HepG2 (cell line): ENCODE measurements around the gene FBXO28. TPM values are rescaled to one million over a fixed set of nuclear protein-coding genes. Genes with fewer than 3 reads are reported as not detected.

Experiments
- EP300 ChIP-seq, 3 experiments: sonication (generic) in 1 of 3; formaldehyde crosslinking in 1 of 3; IDR thresholded peaks; 2 replicates each; pipeline versions ENCODE4 v1.5.1 to v1.6.1; 2011 to 2020; ENCODE audit warnings: low read depth in 2 of 3, low read length in 2 of 3, borderline replicate concordance in 1 of 3, improper control_type of control experiment in 1 of 3, mild to moderate bottlenecking in 1 of 3, missing genetic modification reagents in 1 of 3, moderate library complexity in 1 of 3
- NCOA2 ChIP-seq: sonication (generic); formaldehyde crosslinking; IDR thresholded peaks from 2 replicates; pipeline ENCODE4 v1.8.0; 2022; ENCODE audit warnings: inconsistent platforms
- NCOR1 ChIP-seq: fragments of 200-600 bp; sonication (generic); IDR thresholded peaks from 2 replicates; pipeline ENCODE4 v1.7.0; 2017; ENCODE audit warnings: antibody characterized with exemption, low read length, borderline replicate concordance
- SMAD1 ChIP-seq: sonication (generic); formaldehyde crosslinking; IDR thresholded peaks from 2 replicates; pipeline ENCODE4 v1.4.0; 2020; ENCODE audit warnings: missing genetic modification reagents, low read depth, mild to moderate bottlenecking, borderline replicate concordance
- THAP11 ChIP-seq: IDR thresholded peaks from 2 replicates; pipeline ENCODE4 v1.6.1; 2016; ENCODE audit warnings: missing biosample characterization, missing genetic modification reagents
- ZFY ChIP-seq: sonication (generic); formaldehyde crosslinking; IDR thresholded peaks from 2 replicates; pipeline ENCODE4 v1.4.0; 2020; ENCODE audit warnings: missing genetic modification reagents
- ZNF12 ChIP-seq: sonication (generic); formaldehyde crosslinking; IDR thresholded peaks from 2 replicates; pipeline ENCODE4 v1.5.0; 2020; ENCODE audit warnings: missing genetic modification reagents
- ZNF30 ChIP-seq: sonication (generic); formaldehyde crosslinking; IDR thresholded peaks from 2 replicates; pipeline ENCODE4 v1.5.0; 2020; ENCODE audit warnings: mild to moderate bottlenecking, missing genetic modification reagents
- ZNF567 ChIP-seq: sonication (generic); formaldehyde crosslinking; IDR thresholded peaks from 2 replicates; pipeline ENCODE4 v1.8.1; 2023; ENCODE audit warnings: mild to moderate bottlenecking, missing genetic modification reagents, borderline replicate concordance
- ZNF572 ChIP-seq: sonication (generic); formaldehyde crosslinking; IDR thresholded peaks from 2 replicates; pipeline ENCODE4 v1.5.1; 2020; ENCODE audit warnings: mild to moderate bottlenecking, missing genetic modification reagents
- ZSCAN25 ChIP-seq: sonication (generic); formaldehyde crosslinking; IDR thresholded peaks from 2 replicates; pipeline ENCODE4 v1.8.0; 2022; ENCODE audit warnings: mild to moderate bottlenecking, missing genetic modification reagents
- polyA plus RNA-seq, 8 experiments: library from polyadenylated mRNA; depleted of rRNA in 3 of 8; stranded (reverse) in 7 of 8; unstranded in 1 of 8; fragments of >200 nt; fragmentation: Illumina TruSeq in 4 of 8; extraction: Trizol in 4 of 8; gene quantifications; 2 replicates each; pipeline versions ENCODE4 v1.2.1 to v1.2.3, GENCODE V29; 2011 to 2016; ENCODE audit warnings: low read depth in 4 of 8, missing spikeins in 1 of 8, mixed read lengths in 1 of 8; ENCODE audit not compliant: insufficient read depth in 1 of 8
- total RNA-seq, 5 experiments: library from RNA; depleted of rRNA; stranded (reverse); fragments of >200 nt; fragmentation: Illumina TruSeq; extraction: Trizol; gene quantifications; 2 replicates each; pipeline ENCODE4 v1.2.3, GENCODE V29; 2016; ENCODE audit warnings: low read depth in 1 of 5
- TF ChIP-seq, protein P1 (sequence below): sonication (generic); formaldehyde crosslinking; IDR thresholded peaks from 2 replicates; pipeline ENCODE4 v1.4.0; 2020; ENCODE audit warnings: missing genetic modification reagents
- TF ChIP-seq, protein P2 (sequence below): sonication (generic); formaldehyde crosslinking; IDR thresholded peaks from 2 replicates; pipeline ENCODE4 v1.8.0; 2022; ENCODE audit warnings: missing genetic modification reagents, mild to moderate bottlenecking, moderate library complexity, borderline replicate concordance
- TF ChIP-seq, protein P3 (sequence below): sonication (generic); formaldehyde crosslinking; IDR thresholded peaks from 2 replicates; pipeline ENCODE4 v1.5.0; 2020; ENCODE audit warnings: missing genetic modification reagents, mild to moderate bottlenecking, borderline replicate concordance
- TF ChIP-seq, protein P4 (sequence below): sonication (generic); formaldehyde crosslinking; IDR thresholded peaks from 2 replicates; pipeline ENCODE4 v1.4.0; 2020; ENCODE audit warnings: missing genetic modification reagents, mild to moderate bottlenecking, borderline replicate concordance
- TF ChIP-seq, protein P5 (sequence below): IDR thresholded peaks from 2 replicates; pipeline ENCODE4 v1.6.1; 2016

The FBXO28 gene
- total and polyA plus RNA-seq, 2 of the 13 experiments (the other 11 are each of a cell fraction or from before 2014, with no cell fraction given): 8.5 to 29.1 TPM

DNA sequence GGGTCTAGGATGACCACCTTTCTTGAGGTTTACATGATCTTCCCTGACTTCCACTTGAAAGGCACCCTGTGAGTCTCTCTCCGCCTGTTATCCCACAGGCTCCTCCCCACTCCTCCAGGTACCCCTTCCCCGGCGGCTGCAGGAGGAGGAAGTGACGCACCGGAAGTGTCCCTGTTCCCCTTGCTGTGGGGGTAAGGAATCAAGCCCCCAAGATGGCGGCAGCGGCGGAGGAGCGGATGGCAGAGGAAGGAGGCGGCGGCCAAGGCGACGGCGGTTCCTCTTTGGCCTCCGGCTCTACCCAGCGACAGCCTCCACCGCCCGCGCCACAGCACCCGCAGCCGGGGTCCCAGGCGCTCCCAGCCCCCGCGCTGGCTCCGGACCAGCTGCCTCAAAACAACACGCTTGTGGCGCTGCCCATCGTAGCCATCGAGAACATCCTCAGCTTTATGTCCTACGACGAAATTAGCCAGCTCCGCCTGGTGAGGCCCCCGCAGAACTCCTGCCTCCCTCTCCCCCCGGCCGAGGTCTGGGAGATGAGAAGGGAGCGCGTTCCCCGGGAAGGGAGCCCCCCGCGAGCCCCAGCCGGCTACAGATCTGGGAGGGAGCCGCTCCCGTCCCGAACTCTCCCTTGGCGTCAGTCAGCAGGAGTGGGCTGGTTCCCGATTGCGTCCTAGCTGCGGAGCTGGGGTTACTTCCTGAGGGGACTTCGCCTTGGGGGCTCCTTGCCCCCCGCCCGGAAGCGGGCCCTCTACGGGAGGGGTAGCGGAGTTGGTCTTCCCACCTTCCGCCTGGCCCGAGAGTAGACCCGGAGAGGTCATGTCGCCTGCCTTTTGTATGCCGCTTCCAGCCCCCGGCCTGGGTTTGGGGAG, at the start of gene FBXO28 (continued):
- TF ChIP-seq, protein P1, sequence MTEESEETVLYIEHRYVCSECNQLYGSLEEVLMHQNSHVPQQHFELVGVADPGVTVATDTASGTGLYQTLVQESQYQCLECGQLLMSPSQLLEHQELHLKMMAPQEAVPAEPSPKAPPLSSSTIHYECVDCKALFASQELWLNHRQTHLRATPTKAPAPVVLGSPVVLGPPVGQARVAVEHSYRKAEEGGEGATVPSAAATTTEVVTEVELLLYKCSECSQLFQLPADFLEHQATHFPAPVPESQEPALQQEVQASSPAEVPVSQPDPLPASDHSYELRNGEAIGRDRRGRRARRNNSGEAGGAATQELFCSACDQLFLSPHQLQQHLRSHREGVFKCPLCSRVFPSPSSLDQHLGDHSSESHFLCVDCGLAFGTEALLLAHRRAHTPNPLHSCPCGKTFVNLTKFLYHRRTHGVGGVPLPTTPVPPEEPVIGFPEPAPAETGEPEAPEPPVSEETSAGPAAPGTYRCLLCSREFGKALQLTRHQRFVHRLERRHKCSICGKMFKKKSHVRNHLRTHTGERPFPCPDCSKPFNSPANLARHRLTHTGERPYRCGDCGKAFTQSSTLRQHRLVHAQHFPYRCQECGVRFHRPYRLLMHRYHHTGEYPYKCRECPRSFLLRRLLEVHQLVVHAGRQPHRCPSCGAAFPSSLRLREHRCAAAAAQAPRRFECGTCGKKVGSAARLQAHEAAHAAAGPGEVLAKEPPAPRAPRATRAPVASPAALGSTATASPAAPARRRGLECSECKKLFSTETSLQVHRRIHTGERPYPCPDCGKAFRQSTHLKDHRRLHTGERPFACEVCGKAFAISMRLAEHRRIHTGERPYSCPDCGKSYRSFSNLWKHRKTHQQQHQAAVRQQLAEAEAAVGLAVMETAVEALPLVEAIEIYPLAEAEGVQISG: peak; percentile 88
- TF ChIP-seq NCOR1: no peak
- no peak for TF ChIP-seq NCOA2 (CRISPR knock-in tag)
- TF ChIP-seq, protein P2, sequence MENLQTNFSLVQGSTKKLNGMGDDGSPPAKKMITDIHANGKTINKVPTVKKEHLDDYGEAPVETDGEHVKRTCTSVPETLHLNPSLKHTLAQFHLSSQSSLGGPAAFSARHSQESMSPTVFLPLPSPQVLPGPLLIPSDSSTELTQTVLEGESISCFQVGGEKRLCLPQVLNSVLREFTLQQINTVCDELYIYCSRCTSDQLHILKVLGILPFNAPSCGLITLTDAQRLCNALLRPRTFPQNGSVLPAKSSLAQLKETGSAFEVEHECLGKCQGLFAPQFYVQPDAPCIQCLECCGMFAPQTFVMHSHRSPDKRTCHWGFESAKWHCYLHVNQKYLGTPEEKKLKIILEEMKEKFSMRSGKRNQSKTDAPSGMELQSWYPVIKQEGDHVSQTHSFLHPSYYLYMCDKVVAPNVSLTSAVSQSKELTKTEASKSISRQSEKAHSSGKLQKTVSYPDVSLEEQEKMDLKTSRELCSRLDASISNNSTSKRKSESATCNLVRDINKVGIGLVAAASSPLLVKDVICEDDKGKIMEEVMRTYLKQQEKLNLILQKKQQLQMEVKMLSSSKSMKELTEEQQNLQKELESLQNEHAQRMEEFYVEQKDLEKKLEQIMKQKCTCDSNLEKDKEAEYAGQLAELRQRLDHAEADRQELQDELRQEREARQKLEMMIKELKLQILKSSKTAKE: no peak
- TF ChIP-seq ZNF30 (CRISPR knock-in tag): no peak
- 0 out of 4 replicates have a peak, but pooled peaks of 1 of the 2 experiments have one; percentile 30 for TF ChIP-seq EP300 (IDR thresholded peaks at IDR 0.05; ENCODE audit: low read depth in 2 of 2, low read length in 2 of 2)
- TF ChIP-seq EP300 (CRISPR knock-in tag; IDR thresholded peaks at IDR 0.05; ENCODE audit: borderline replicate concordance): 0 out of 2 replicates have a peak, but pooled peaks have one; percentile 15
- TF ChIP-seq ZSCAN25 (CRISPR knock-in tag): no peak
- TF ChIP-seq, protein P3, sequence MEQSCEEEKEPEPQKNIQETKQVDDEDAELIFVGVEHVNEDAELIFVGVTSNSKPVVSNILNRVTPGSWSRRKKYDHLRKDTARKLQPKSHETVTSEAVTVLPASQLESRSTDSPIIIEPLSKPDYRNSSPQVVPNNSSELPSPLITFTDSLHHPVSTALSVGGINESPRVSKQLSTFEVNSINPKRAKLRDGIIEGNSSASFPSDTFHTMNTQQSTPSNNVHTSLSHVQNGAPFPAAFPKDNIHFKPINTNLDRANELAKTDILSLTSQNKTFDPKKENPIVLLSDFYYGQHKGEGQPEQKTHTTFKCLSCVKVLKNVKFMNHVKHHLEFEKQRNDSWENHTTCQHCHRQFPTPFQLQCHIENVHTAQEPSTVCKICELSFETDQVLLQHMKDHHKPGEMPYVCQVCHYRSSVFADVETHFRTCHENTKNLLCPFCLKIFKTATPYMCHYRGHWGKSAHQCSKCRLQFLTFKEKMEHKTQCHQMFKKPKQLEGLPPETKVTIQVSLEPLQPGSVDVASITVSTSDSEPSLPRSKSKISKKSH: peak; percentile 18; the same call in 1 of the 2 replicates
- TF ChIP-seq ZNF567 (CRISPR knock-in tag): 0 out of 2 replicates have a peak, but pooled peaks have one; percentile 23
- peak; percentile 92 for TF ChIP-seq THAP11 (CRISPR knock-in tag)
- TF ChIP-seq ZNF572 (CRISPR knock-in tag): 0 out of 2 replicates have a peak, but pooled peaks have one; percentile 68
- TF ChIP-seq ZNF12 (CRISPR knock-in tag): no peak; the same call in 1 of the 2 replicates
- TF ChIP-seq, protein P4, sequence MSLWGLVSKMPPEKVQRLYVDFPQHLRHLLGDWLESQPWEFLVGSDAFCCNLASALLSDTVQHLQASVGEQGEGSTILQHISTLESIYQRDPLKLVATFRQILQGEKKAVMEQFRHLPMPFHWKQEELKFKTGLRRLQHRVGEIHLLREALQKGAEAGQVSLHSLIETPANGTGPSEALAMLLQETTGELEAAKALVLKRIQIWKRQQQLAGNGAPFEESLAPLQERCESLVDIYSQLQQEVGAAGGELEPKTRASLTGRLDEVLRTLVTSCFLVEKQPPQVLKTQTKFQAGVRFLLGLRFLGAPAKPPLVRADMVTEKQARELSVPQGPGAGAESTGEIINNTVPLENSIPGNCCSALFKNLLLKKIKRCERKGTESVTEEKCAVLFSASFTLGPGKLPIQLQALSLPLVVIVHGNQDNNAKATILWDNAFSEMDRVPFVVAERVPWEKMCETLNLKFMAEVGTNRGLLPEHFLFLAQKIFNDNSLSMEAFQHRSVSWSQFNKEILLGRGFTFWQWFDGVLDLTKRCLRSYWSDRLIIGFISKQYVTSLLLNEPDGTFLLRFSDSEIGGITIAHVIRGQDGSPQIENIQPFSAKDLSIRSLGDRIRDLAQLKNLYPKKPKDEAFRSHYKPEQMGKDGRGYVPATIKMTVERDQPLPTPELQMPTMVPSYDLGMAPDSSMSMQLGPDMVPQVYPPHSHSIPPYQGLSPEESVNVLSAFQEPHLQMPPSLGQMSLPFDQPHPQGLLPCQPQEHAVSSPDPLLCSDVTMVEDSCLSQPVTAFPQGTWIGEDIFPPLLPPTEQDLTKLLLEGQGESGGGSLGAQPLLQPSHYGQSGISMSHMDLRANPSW: no peak
- TF ChIP-seq, protein P5, sequence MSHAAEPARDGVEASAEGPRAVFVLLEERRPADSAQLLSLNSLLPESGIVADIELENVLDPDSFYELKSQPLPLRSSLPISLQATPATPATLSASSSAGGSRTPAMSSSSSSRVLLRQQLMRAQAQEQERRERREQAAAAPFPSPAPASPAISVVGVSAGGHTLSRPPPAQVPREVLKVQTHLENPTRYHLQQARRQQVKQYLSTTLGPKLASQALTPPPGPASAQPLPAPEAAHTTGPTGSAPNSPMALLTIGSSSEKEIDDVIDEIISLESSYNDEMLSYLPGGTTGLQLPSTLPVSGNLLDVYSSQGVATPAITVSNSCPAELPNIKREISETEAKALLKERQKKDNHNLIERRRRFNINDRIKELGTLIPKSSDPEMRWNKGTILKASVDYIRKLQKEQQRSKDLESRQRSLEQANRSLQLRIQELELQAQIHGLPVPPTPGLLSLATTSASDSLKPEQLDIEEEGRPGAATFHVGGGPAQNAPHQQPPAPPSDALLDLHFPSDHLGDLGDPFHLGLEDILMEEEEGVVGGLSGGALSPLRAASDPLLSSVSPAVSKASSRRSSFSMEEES: peak; percentile 64
- TF ChIP-seq ZFY: peak; percentile 46; the same call in 1 of the 2 replicates
- TF ChIP-seq SMAD1 (CRISPR knock-in tag): peak; percentile 81; the same call in 1 of the 2 replicates
